ENCODE measurements around the gene ABCA13. TPM values are rescaled to one million over a fixed set of nuclear protein-coding genes. Genes with fewer than 3 reads are reported as not detected.

ABCA13 gene
- total RNA-seq, 1 donor from 2014 or later: not detected

DNA sequence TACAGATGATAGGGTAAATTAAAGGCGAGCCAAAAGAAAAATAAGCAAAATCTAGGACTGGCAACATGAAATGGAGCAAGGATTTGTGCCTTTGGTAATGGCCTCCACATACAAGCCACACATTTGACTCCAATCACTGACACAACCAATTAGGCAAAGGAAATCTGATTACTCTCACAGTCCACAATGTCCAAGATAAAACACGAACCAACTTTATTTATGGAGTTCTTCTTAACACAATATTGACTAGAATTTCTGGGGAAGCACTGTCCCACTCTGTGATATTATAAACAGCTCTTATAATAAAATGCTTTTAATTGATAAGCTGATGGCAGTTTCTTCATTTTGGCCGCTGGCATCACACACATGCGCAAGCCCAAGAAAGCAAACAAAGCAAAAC, 334.2 kb downstream of the ABCA13 start:
- DNase-seq (ENCODE audit: low read depth in 2 of 2): no peak

GRCh38 chr7:48506569-48506968, 335.3 kb downstream of the ABCA13 start:
- no peak for DNase-seq (ENCODE audit: low read depth in 2 of 2)

- DNase-seq (ENCODE audit: low read depth in 2 of 2): no peak
Measured at GRCh38 chr7:48511080-48511479, 339.8 kb downstream of the ABCA13 start.

- no peak for DNase-seq (ENCODE audit: low read depth in 2 of 2)
Measured at GRCh38 chr7:48512892-48513291, 341.6 kb downstream of the ABCA13 start.

GRCh38 chr7:48515171-48515570, 343.9 kb downstream of the ABCA13 start:
- no peak for DNase-seq (ENCODE audit: low read depth in 2 of 2)

DNA sequence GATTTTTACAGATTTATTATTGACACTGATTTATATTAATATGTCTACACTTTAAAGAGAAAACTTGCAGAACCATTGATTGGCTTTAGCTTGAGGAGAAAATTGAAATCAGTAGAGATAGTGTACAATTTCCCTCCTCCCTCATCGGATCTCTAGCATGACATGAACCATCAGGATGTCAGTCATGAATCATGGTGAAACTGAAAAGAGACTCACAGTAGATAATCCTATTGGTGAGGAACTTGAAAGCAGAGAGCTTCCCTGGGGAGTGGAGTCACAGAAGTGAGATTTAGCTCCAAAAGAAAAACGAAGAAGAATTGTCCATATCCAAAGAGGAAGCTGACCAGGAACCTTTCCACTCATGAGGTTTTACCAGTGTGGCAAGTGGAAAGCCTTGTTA, 346.8 kb downstream of the ABCA13 start:
- DNase-seq (ENCODE audit: low read depth in 2 of 2): no peak

DNA sequence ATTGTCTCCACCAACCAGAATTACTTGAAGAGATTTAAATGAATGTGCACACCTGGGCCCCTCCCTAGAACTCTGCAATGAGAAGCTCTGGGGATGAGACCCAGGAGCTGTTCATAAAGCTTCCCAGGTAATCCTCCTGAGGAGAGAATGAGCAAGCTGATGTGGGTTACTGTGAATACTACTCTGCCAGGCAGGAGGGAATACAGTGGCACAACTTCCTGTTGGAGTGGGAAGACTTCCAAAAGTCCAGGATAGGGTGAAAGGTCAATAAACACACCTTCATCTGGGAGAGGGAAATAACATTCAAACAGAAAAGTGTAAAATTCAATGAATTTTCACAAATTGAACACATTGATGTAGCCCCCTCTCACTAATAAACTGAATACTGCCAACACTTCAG, 351.4 kb downstream of the ABCA13 start:
- DNase-seq (ENCODE audit: low read depth in 2 of 2): no peak

GRCh38 chr7:48525736-48526732, 354.8 kb downstream of the ABCA13 start:
- DNase-seq (ENCODE audit: low read depth in 2 of 2): no peak

GRCh38 chr7:48528646-48529045, 357.4 kb downstream of the ABCA13 start:
- DNase-seq (ENCODE audit: low read depth in 2 of 2): no peak

DNA sequence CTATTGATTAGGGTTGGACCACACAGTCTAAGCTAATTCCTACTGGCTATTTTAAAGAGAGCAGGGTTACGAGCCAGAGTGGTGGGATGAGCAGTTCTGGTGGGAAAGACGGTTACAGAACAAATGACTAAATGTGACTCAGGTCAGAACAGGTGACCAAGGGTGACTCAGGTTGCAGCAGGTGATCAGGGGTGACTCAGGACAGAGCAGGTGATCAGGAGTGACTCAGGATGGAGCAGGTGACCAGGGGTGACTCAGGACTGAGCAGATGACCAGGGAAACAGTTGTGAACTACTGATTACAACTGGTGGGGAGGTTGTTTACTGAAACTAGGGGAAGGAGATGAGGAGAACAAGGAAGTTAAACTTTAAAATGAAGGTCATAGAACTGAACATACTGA, 366.3 kb downstream of the ABCA13 start:
- no peak for DNase-seq (ENCODE audit: low read depth in 2 of 2)

DNA sequence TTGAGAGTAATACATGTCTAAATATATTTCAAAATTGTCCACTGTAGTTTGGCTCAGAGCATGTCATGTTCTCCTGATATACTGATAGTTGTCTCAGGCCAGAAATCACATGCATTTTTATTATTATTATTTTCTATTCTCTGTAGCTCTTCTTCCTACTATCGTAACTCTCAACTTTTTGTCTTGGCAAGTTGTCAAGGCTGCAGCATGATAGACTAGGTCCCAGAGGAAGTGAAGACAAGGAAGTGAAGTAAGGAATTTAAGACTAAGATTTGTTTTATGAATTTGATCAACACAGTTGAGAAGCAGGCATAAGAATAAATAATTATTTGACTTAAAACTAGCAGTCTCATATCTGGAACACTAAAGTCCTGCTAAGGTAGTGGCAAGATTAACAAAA, 369.5 kb downstream of the ABCA13 start:
- no peak for DNase-seq (ENCODE audit: low read depth in 2 of 2)

GRCh38 chr7:48548667-48549066, 377.4 kb downstream of the ABCA13 start:
- DNase-seq (ENCODE audit: low read depth in 2 of 2): no peak

GRCh38 chr7:48551652-48552051, 380.4 kb downstream of the ABCA13 start:
- DNase-seq (ENCODE audit: low read depth in 2 of 2): no peak

- DNase-seq (ENCODE audit: low read depth in 2 of 2): no peak
Measured at GRCh38 chr7:48563334-48563733, 392.1 kb downstream of the ABCA13 start.

- DNase-seq (ENCODE audit: low read depth in 2 of 2): no peak
Measured at GRCh38 chr7:48575516-48575915, 404.3 kb downstream of the ABCA13 start.

GRCh38 chr7:48587475-48587874, 416.2 kb downstream of the ABCA13 start:
- no peak for DNase-seq (ENCODE audit: low read depth in 2 of 2)

DNA sequence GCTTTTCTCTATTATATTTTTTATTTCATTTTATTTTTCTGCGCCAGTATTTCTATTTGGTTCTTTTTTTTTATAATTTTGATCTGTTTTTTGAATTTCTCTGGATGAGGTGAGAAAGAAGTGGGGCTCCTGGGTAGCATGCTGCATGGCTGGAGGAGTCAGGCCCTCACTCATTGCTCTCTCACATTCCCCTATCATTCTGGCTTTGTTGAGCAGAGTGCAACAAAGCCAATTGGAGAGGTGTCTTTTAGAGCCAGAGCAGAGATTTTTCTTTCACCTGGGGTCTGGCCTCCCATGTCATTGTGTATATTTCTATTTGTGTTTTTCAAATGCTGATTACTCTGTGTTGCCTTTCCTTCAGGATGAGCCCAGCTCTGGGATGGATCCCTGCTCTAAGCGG, 423.1 kb downstream of the ABCA13 start:
- no peak for DNase-seq (ENCODE audit: low read depth in 2 of 2)

DNA sequence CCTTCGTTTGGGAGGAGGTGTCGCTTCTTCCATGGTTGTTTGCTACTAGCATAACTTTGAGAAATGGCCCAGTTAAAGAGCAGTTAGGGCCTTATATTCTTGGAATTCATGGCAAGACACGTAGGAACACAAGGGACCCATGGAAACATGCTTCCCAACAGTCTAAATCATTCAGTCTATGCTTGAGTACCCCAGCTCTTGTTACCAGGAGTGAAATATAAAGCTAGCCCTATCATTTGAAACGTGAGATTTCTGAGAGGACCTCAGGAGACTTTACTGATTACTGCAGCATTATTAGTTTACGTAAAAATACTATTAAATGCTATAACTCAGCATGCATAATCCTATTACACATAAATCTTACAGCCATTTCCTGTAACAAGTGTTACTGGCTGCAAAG, 424.5 kb downstream of the ABCA13 start:
- no peak for DNase-seq (ENCODE audit: low read depth in 2 of 2)

GRCh38 chr7:48610705-48611104, 439.4 kb downstream of the ABCA13 start:
- DNase-seq (ENCODE audit: low read depth in 2 of 2): no peak

- no peak for DNase-seq (ENCODE audit: low read depth in 2 of 2)
Measured at GRCh38 chr7:48611993-48612392, 440.7 kb downstream of the ABCA13 start.

DNA sequence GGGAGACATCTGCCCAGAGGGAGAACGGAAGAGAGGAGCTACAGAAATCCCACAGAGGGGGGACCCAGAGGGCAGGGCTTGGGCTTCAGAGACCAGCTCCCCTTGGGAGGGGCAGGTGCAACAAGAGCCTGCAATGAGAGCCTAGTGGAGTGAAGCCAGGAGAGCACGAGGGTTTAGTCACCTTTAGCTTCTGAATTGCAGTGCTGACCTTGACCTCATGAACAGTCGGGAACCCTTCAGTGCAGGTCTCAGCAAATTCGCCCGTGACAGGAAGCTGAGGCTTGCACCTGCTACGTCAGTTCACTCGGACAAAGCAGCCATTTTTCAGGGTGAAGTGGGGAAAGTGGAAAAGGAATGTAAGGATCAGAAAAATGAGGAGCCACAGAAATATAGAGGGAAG, 446.2 kb downstream of the ABCA13 start:
- DNase-seq (ENCODE audit: low read depth in 2 of 2): no peak

- no peak for DNase-seq (ENCODE audit: low read depth in 2 of 2)
Measured at GRCh38 chr7:48617993-48618392, 446.7 kb downstream of the ABCA13 start.

DNA sequence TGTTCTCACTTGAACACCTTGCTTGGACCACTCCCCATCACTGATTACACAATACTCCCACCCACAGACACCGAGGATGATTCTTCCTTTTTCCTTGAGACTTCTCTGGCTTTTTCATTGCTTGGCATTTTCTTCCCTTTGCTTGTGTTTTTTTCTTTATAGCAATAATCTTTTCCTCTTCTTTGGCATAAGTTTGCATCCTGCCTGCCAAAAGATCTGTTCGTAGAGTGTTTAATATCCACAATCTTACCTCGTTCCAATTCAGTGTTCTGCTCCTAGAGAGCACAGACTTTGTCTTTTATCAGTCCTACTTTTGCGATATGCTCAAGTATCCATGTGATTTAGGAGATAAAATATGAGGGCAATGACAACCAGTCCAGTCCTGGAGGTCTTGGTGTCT, 449.8 kb downstream of the ABCA13 start:
- no peak for DNase-seq (ENCODE audit: low read depth in 2 of 2)

All from dermis microvascular lymphatic vessel endothelial cell (primary cell).